Sigmoid colon (tissue), 7 donors: ENCODE results near the gene TOLLIP. TPM values are rescaled to one million over a fixed set of nuclear protein-coding genes. Genes with fewer than 3 reads are reported as not detected.

Source experiments
- DNase-seq: peaks from one replicate; pipeline ENCODE4 v3.0.0-alpha.2; 2019
- H3K27ac ChIP-seq, 4 donors: fragments of 200-600 bp; sonication (generic); one replicate each; pipeline ENCODE4 v1.5.1; 2016 to 2019; ENCODE audit warnings: mild to moderate bottlenecking in 1 of 4
- H3K27me3 ChIP-seq, 3 donors: fragments of 200-600 bp; sonication (generic); one replicate each; pipeline ENCODE4 v1.5.1; 2019; ENCODE audit warnings: mild to moderate bottlenecking in 1 of 3
- H3K36me3 ChIP-seq, 4 donors: fragments of 200-600 bp; sonication (generic); one replicate each; pipeline ENCODE4 v1.5.1; 2016 to 2019
- H3K4me1 ChIP-seq, 4 donors: fragments of 200-600 bp; sonication (generic); one replicate each; pipeline ENCODE4 v1.5.1; 2017 to 2019
- H3K4me3 ChIP-seq, 4 donors: fragments of 200-600 bp; sonication (generic); one replicate each; pipeline ENCODE4 v1.5.1; 2017 to 2019; ENCODE audit warnings: mild to moderate bottlenecking in 2 of 4, moderate library complexity in 1 of 4
- H3K9me3 ChIP-seq, 4 donors: fragments of 200-600 bp in 3 of 4; sonication (generic) in 3 of 4; one replicate each; pipeline versions ENCODE4 v1.5.1 to v1.6.1; 2013 to 2019
- EP300 ChIP-seq, 4 donors: sonication (generic); formaldehyde crosslinking; IDR thresholded peaks; one replicate each; pipeline ENCODE4 v1.6.1; 2017; ENCODE audit warnings: antibody characterized with exemption in 4 of 4
- POLR2A ChIP-seq, 2 donors: fragments of 450-650 bp; IDR thresholded peaks; one replicate each; pipeline ENCODE4 v1.6.1; 2016; ENCODE audit warnings: antibody characterized with exemption in 2 of 2, mild to moderate bottlenecking in 2 of 2, moderate library complexity in 2 of 2
- POLR2AphosphoS5 ChIP-seq, 4 donors: sonication (generic); formaldehyde crosslinking; IDR thresholded peaks; one replicate each; pipeline ENCODE4 v1.6.1; 2017; ENCODE audit warnings: antibody characterized with exemption in 4 of 4
- WGBS, 2 donors: extraction: QIAGEN DNeasy Blood & Tissue Kit; methylation state at CpG; one replicate each; pipeline ENCODE4 v1.1.7; 2013; 5-methylcytosine and 5-hydroxymethylcytosine counted together
- intact Hi-C: fragments of 100-400 bp; cut with DNase I; formaldehyde crosslinking; loops from one replicate; pipeline ENCODE4 v1.15.1; 2023
- polyA plus RNA-seq, 3 donors: library from polyadenylated mRNA; stranded (reverse); fragments of 200-250 nt; gene quantifications; one replicate each; pipeline ENCODE4 v1.2.3, GENCODE V29; 2013
- total RNA-seq, 4 donors: library from RNA; depleted of rRNA; stranded (reverse); fragments of >200 nt; gene quantifications; one replicate each; pipeline ENCODE4 v1.1.0, GENCODE V29; 2016
- TF ChIP-seq, protein P1 (sequence below), 4 experiments: fragments of 450-650 bp in 3 of 4; fragments of 200-600 bp in 1 of 4; IDR thresholded peaks; one replicate each; pipeline ENCODE4 v1.5.1; 2016 to 2019; ENCODE audit warnings: antibody characterized with exemption in 4 of 4, mild to moderate bottlenecking in 3 of 4, moderate library complexity in 2 of 4
- donor health status: healthy with polysubstance abuse.
- donor health status: Bipolar disorder and iron deficiency.
- donor health status: healthy.

TOLLIP gene
- total and polyA plus RNA-seq, 7 donors, result 25.0 to 41.2 (median 36.9) TPM

- intact Hi-C loops, result loop anchor here (1.0 to 5.0 kb wide), 5 partner anchors 8 to 73 kb away; no protein-coding TSS in a partner anchor
- H3K27me3 ChIP-seq, result no peaks in the 10 kb centered on the region
- H3K4me3 ChIP-seq, result peak overlapping the region in 3 of 4 donors; percentile 49 to 58 (median 57)
- TF ChIP-seq POLR2AphosphoS5 (IDR thresholded peaks at IDR 0.05), result no peak
- no peak for TF ChIP-seq POLR2A (IDR thresholded peaks at IDR 0.05)
- TF ChIP-seq, protein P1, sequence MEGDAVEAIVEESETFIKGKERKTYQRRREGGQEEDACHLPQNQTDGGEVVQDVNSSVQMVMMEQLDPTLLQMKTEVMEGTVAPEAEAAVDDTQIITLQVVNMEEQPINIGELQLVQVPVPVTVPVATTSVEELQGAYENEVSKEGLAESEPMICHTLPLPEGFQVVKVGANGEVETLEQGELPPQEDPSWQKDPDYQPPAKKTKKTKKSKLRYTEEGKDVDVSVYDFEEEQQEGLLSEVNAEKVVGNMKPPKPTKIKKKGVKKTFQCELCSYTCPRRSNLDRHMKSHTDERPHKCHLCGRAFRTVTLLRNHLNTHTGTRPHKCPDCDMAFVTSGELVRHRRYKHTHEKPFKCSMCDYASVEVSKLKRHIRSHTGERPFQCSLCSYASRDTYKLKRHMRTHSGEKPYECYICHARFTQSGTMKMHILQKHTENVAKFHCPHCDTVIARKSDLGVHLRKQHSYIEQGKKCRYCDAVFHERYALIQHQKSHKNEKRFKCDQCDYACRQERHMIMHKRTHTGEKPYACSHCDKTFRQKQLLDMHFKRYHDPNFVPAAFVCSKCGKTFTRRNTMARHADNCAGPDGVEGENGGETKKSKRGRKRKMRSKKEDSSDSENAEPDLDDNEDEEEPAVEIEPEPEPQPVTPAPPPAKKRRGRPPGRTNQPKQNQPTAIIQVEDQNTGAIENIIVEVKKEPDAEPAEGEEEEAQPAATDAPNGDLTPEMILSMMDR (IDR thresholded peaks at IDR 0.05), result no peak
- TF ChIP-seq EP300 (IDR thresholded peaks at IDR 0.05), result no peak
- peaks cover 0 to 23% (median 21%) of the 10 kb centered on the region in 4 donors for H3K4me1 ChIP-seq
- 64 to 70% methylated on average over 10 of the region's 10 CpGs for WGBS, 2 donors
- no peaks in the 10 kb centered on the region for H3K9me3 ChIP-seq
- no peaks in the 10 kb centered on the region for H3K36me3 ChIP-seq
- DNase-seq, result no peak
- H3K27ac ChIP-seq, result peak overlapping the region in 3 of 4 donors; percentile 73 to 87 (median 79)
Measured at GRCh38 chr11:1335264-1335810, 25.9 kb upstream of the TOLLIP start.

GRCh38 chr11:1333860-1334259 is 24.4 kb upstream of the TOLLIP start:
- H3K36me3 ChIP-seq, result no peaks in the 10 kb centered on the region
- TF ChIP-seq, protein P1 (IDR thresholded peaks at IDR 0.05), result no peak
- TF ChIP-seq POLR2A (IDR thresholded peaks at IDR 0.05) (no peak), EP300 (IDR thresholded peaks at IDR 0.05) (no peak), POLR2AphosphoS5 (IDR thresholded peaks at IDR 0.05) (no peak)
- no peaks in the 10 kb centered on the region for H3K27me3 ChIP-seq
- H3K9me3 ChIP-seq, result no peaks in the 10 kb centered on the region
- peaks cover 0 to 23% (median 21%) of the 10 kb centered on the region in 4 donors for H3K4me1 ChIP-seq
- H3K4me3 ChIP-seq, result no peak overlapping the region
- DNase-seq, result peak; percentile 58
- intact Hi-C loops, result loop anchor here (2.0 kb wide), 1 partner anchor 23 kb away; no protein-coding TSS in a partner anchor
- WGBS, 2 donors, result 95% methylated on average over 10 of the region's 10 CpGs
- H3K27ac ChIP-seq, result no peak overlapping the region

DNA sequence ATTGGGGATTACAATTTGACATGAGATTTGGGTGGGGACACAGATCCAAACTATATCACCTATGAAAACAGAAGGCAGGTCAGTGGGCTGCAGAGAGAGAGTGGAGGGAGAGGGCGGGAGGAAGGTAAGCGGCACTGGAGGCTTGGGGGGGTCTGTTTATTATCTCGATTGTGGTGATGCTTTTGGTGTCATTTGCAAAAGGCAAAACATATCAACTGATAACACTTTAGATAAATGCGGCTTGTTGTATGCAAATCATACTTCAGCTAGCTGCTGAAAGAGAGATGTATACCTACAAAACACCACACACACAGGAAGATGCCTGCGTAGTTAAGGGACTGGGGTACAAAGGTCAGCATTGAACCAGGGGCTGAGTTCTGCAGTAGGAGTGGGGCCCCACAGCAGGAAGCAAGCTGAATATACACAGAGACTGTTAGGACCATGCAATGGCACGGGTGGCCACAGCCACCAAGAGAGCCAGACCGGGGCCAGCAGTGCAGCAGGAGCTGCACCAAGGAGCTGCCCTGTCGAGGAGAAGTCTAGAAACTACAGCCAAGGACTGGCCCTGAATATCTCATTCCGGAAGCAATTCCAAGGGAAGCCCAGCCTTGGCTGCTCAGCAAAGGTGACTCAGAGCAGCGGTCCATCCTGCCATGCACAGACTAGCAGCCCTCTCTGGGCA is 23.8 kb upstream of the TOLLIP start:
- TF ChIP-seq EP300 (IDR thresholded peaks at IDR 0.05) (no peak), POLR2A (IDR thresholded peaks at IDR 0.05) (no peak), POLR2AphosphoS5 (IDR thresholded peaks at IDR 0.05) (no peak)
- TF ChIP-seq, protein P1 (IDR thresholded peaks at IDR 0.05), result no peak
- Histone ChIP-seq H3K36me3 (no peaks in the 10 kb centered on the region), H3K4me3 (no peak overlapping the region), H3K27me3 (no peaks in the 10 kb centered on the region), H3K9me3 (no peaks in the 10 kb centered on the region), H3K4me1 (peaks cover 0 to 23% (median 21%) of the 10 kb centered on the region in 4 donors), H3K27ac (no peak overlapping the region)
- no peak for DNase-seq
- WGBS, 2 donors, result 45 to 76% methylated on average over 10 of the region's 10 CpGs
- intact Hi-C loops, result no loop called here

DNA sequence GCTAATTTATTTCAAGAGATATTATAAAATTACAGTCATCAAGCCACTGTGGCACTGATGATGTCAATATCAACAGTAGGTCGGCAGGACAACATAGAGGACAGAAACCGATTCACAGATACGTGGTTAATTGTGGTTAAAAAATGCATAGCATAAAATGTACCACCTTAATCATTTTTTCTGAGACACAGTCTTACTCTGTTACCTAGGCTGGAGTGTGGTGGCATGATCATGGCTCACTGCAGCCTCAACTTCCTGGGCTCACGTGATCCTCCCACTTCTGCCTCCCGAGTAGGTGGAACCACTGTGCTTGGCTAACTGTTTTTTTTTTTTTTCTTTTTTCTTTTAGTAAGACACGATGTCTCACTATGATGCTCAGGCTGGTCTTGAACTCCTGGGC is 21.0 kb upstream of the TOLLIP start:
- intact Hi-C loops, result no loop called here
- TF ChIP-seq, protein P1 (IDR thresholded peaks at IDR 0.05), result no peak
- no peak for TF ChIP-seq POLR2A (IDR thresholded peaks at IDR 0.05)
- no peaks in the 10 kb centered on the region for H3K36me3 ChIP-seq

More for the DNA sequence above, 21.0 kb upstream of the TOLLIP start:
- peak; percentile 14 for DNase-seq
- H3K9me3 ChIP-seq, result no peaks in the 10 kb centered on the region
- WGBS, 2 donors, result 85 to 89% methylated on average over 6 of the region's 6 CpGs
- no peak overlapping the region for H3K27ac ChIP-seq
- H3K4me3 ChIP-seq, result no peak overlapping the region
- peaks cover 0 to 22% (median 20%) of the 10 kb centered on the region in 4 donors for H3K4me1 ChIP-seq
- no peaks in the 10 kb centered on the region for H3K27me3 ChIP-seq
